GM10248 (cell line): Measurements from ENCODE around the gene PLAC9.
"Not testable (repeated sequence)": the region's sequence is repeated elsewhere in the genome, so short reads cannot be mapped to it uniquely, and the experiment has no call there.

Experiments used
- CTCF ChIA-PET: fragments of 300-600 bp; sonication (Branson Sonifier 250); formaldehyde crosslinking; extraction: SDS; loops from one replicate; lab custom pipeline; 2021; ENCODE audit warnings: antibody characterized with exemption; lab: Yijun Ruan, JAX
- POLR2A ChIA-PET: fragments of 350-650 bp; sonication (Branson Sonifier 250); formaldehyde crosslinking; extraction: SDS; loops from one replicate; lab custom pipeline; 2020; ENCODE audit warnings: antibody characterized with exemption; lab: Yijun Ruan, JAX
- DNase-seq: peaks from one replicate; pipeline ENCODE4 v3.0.0; 2012; ENCODE audit errors: extremely low spot score
- CTCF ChIP-seq: IDR thresholded peaks from 2 replicates; pipeline ENCODE4 v1.5.1; 2012; ENCODE audit warnings: mild to moderate bottlenecking, low read depth; ENCODE audit errors: extremely low read depth, missing control alignments, control extremely low read depth

PLAC9 gene

GRCh38 chr10:80126876-80127275 lies 5.7 kb upstream of the PLAC9 start:
- no peak for DNase-seq
- POLR2A ChIA-PET: no interaction called here
- no peak for TF ChIP-seq CTCF
- CTCF ChIA-PET: interaction anchor here (1.0 to 1.2 kb wide), 2 partner anchors 16 to 96 kb away, joined by 3 to 4 read pairs; no protein-coding TSS in a partner anchor

DNA sequence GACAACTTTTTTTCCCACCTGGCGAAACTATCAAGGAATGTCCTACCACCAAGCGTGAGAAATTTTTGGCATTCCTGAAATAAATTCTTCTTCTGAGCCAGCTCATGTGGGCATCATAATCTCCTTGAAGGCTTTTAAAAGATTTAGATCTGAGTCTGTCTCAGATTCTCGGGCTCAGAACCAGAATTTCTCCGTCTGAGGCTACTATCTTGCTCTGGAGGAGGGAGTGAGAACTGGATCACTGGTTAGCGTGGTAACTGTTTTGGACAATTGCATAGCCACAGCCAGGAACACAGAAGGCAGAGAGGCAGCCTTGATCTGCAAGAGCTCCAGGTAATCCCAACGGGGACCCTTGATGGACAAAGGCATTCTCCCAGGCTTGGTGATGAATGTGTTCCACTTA lies 1.0 kb upstream of the PLAC9 start:
- CTCF ChIA-PET: no interaction called here
- POLR2A ChIA-PET: no interaction called here
- no peak for DNase-seq
- TF ChIP-seq CTCF: no peak

DNA sequence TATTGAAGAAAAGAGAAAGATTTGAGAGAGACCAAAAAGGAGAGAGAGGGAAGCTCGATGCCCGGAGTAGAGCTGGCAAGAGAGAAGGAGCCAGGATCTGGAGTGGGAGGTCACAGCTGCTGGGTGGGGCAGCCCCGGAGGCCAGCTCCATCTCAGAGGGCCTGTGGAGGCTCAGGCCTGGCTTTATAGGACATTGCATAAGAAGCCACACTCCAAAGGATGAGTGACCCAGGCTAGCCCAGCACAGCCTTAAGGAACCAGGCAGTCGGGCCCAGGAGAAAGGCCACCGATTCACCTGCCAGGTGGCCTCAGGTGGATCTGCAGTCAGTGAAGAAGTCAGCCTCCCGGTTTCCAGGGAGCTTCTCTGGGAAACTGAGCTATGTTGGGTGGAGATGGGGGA lies 676 bp downstream of the PLAC9 start:
- no peak for DNase-seq
- no peak for TF ChIP-seq CTCF
- ChIA-PET CTCF (interaction anchor here (0.7 to 2.7 kb wide), 4 partner anchors 11 to 128 kb away, joined by 3 to 12 read pairs (median 3); no protein-coding TSS in a partner anchor), POLR2A (no interaction called here)

- DNase-seq, POLR2A ChIA-PET: not testable (repeated sequence)
- CTCF ChIA-PET: interaction anchor here (0.7 to 2.7 kb wide), 4 partner anchors 11 to 127 kb away, joined by 3 to 12 read pairs (median 3); no protein-coding TSS in a partner anchor
Observed at GRCh38 chr10:80133687-80134086, 1.2 kb downstream of the PLAC9 start.

DNA sequence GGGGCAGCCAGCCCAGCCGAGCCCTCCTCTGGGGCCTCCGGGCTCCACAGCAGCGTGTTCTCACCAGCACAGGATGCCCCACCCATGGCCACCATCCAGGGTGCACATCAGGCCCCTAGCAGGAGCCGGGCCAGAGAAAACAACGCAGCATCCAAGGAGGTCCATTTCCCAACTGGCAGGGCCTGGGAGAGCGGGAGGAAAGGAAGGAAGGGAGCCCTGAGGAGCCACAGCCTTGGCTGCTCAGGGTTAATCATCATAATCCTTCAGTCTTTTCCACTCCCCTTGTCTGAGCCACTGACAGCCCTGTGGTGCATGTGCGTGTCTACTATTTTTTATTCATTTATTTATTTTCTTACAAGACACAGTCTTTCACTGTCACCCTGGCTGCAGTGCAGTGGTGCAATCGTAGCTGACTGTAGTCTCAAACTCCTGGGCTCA lies 3.6 kb downstream of the PLAC9 start:
- CTCF ChIA-PET: interaction anchor here (2.2 kb wide), 1 partner anchor 124 kb away, joined by 7 read pairs; no protein-coding TSS in a partner anchor
- no peak for TF ChIP-seq CTCF
- POLR2A ChIA-PET: interaction anchor here (0.5 kb wide), 1 partner anchor 66 kb away, joined by 7 read pairs; no protein-coding TSS in a partner anchor
- DNase-seq: no peak

- ChIA-PET CTCF (interaction anchor here (1.1 to 2.2 kb wide), 4 partner anchors 14 to 123 kb away, joined by 4 to 7 read pairs (median 4); no protein-coding TSS in a partner anchor), POLR2A (interaction anchor here (0.7 kb wide), 1 partner anchor 79 kb away, joined by 3 read pairs; no protein-coding TSS in a partner anchor)
- DNase-seq: no peak
- no peak for TF ChIP-seq CTCF
Observed at GRCh38 chr10:80137031-80137862, 4.7 kb downstream of the PLAC9 start.
